ENCODE measurements around the gene NR3C1. TPM values are rescaled to one million over a fixed set of nuclear protein-coding genes. Genes with fewer than 3 reads are reported as not detected.

Gene NR3C1
- total and polyA plus RNA-seq, 2 experiments from 2014 or later = 41.0 to 60.5 TPM

DNA sequence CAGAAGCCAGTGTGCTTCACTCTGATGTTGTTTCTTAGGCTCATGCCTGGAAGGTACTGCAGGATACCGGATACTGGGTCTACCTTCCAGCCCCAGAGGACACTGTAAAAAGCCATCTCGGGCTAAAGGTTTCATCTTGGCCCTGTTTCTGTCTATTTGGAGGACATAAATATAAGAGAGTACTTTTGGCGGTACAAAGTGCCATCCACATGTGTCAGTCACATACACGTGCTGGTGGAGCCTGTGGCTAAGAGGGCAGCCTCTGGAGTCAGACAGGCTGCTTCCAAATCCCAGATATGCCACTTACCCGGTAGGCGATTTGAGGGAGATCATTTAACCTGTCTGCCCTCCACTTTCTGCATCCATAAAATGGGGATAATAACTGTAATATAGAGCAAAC is 160.4 kb downstream of the NR3C1 start:
- Histone ChIP-seq H3K27me3 (no peaks in the 10 kb centered on the region), H3K9me3 (ENCODE audit: low read depth) (no peaks in the 10 kb centered on the region), H3K36me3 (replicated peaks; ENCODE audit: insufficient read depth, low read depth) (no peaks in the 10 kb centered on the region), H3K79me2 (no peaks in the 10 kb centered on the region), H3K4me1 (ENCODE audit: insufficient read depth) (no peaks in the 10 kb centered on the region), H3K9me2 (replicated peaks; ENCODE audit: insufficient read depth) (no peaks in the 10 kb centered on the region), H3K4me2 (no peak overlapping the region), H2AFZ (no peak overlapping the region), H3K27ac (no peak overlapping the region), H3K4me3 (no peak overlapping the region), H4K20me1 (ENCODE audit: insufficient read depth, poor library complexity, severe bottlenecking) (no peaks in the 10 kb centered on the region)
- DNase-seq (ENCODE audit: low spot score) = no peak
- TF ChIP-seq EZH2 (IDR thresholded peaks at IDR 0.05; ENCODE audit: borderline replicate concordance) (no peak), EZH2phosphoT487 (IDR thresholded peaks at IDR 0.05; ENCODE audit: low read depth, severe bottlenecking, unreplicated experiment) (no peak)
- TF ChIP-seq, protein P1, sequence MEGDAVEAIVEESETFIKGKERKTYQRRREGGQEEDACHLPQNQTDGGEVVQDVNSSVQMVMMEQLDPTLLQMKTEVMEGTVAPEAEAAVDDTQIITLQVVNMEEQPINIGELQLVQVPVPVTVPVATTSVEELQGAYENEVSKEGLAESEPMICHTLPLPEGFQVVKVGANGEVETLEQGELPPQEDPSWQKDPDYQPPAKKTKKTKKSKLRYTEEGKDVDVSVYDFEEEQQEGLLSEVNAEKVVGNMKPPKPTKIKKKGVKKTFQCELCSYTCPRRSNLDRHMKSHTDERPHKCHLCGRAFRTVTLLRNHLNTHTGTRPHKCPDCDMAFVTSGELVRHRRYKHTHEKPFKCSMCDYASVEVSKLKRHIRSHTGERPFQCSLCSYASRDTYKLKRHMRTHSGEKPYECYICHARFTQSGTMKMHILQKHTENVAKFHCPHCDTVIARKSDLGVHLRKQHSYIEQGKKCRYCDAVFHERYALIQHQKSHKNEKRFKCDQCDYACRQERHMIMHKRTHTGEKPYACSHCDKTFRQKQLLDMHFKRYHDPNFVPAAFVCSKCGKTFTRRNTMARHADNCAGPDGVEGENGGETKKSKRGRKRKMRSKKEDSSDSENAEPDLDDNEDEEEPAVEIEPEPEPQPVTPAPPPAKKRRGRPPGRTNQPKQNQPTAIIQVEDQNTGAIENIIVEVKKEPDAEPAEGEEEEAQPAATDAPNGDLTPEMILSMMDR (IDR thresholded peaks at IDR 0.05; ENCODE audit: poor library complexity) = no peak
- 92% methylated on average over 6 of the region's 6 CpGs for WGBS (ENCODE audit: low lambda C conversion rate, missing lambda C conversion rate)

DNA sequence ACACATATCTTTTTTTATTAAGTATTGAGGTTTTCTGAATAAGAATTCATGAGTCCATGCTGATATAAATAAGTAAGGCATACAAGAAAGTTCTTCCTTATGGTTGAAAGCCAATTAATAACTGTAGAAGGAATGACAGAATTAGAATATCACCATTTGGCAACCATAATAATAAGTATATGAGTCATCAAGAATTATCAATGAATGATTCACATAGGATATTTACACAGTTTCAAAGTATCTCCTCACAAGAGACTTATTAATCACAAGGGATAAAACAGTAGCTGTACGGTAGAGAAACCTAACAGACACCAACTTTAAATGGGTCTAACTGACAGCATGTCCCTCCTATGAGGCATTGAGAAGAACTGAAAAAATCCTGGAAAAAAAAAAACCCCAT is 161.6 kb downstream of the NR3C1 start:
- Histone ChIP-seq H2AFZ (no peak overlapping the region), H3K9me3 (ENCODE audit: low read depth) (no peaks in the 10 kb centered on the region), H3K27ac (no peak overlapping the region), H4K20me1 (ENCODE audit: insufficient read depth, poor library complexity, severe bottlenecking) (no peaks in the 10 kb centered on the region), H3K9me2 (replicated peaks; ENCODE audit: insufficient read depth) (no peaks in the 10 kb centered on the region), H3K4me3 (no peak overlapping the region), H3K4me1 (ENCODE audit: insufficient read depth) (no peaks in the 10 kb centered on the region), H3K36me3 (replicated peaks; ENCODE audit: insufficient read depth, low read depth) (no peaks in the 10 kb centered on the region), H3K79me2 (no peaks in the 10 kb centered on the region), H3K27me3 (no peaks in the 10 kb centered on the region), H3K4me2 (no peak overlapping the region)
- no peak for DNase-seq (ENCODE audit: low spot score)
- TF ChIP-seq EZH2 (IDR thresholded peaks at IDR 0.05; ENCODE audit: borderline replicate concordance) = no peak
- no peak for TF ChIP-seq EZH2phosphoT487 (IDR thresholded peaks at IDR 0.05; ENCODE audit: low read depth, severe bottlenecking, unreplicated experiment)
- TF ChIP-seq, protein P1 (IDR thresholded peaks at IDR 0.05; ENCODE audit: poor library complexity) = no peak
- WGBS (ENCODE audit: low lambda C conversion rate, missing lambda C conversion rate) = 86% methylated on average over 1 of the region's 1 CpG

DNA sequence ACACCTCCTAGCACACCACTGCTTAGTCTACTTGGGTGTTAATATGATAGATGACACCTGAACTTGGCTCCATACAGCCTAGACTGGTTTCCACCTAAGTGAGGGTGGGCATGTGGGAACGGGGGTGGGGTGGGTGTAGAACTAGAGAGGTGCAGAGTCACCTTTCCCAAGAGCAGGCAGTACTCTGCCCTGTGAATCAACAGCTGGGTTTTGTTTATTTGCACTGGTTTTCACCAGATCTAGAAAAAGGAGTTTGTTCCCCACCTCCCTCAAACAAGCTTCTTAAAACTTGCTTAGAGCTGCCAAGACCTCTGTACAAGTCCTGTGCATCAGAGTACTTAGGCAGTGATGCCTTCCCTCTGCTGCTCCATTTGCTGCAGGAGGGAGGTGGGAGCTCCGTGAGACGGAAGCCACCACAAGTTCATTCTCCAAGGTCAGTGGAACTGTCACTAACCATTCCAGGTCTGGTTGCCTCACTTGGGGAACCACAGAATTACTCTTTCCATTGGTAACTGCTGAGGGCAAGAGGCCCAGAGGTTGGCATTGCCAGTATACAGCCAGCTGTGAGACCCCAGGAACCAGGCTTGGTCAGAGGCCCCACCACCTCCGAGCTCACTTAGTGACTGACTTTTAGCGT is 163.5 kb downstream of the NR3C1 start:
- DNase-seq (ENCODE audit: low spot score) = no peak
- TF ChIP-seq, protein P1 (IDR thresholded peaks at IDR 0.05; ENCODE audit: poor library complexity) = no peak
- TF ChIP-seq EZH2 (IDR thresholded peaks at IDR 0.05; ENCODE audit: borderline replicate concordance) = no peak
- TF ChIP-seq EZH2phosphoT487 (IDR thresholded peaks at IDR 0.05; ENCODE audit: low read depth, severe bottlenecking, unreplicated experiment) = no peak
- no peak overlapping the region for H3K27ac ChIP-seq
- no peaks in the 10 kb centered on the region for H3K4me1 ChIP-seq (ENCODE audit: insufficient read depth)
- no peaks in the 10 kb centered on the region for H3K9me2 ChIP-seq (replicated peaks; ENCODE audit: insufficient read depth)
- H3K9me3 ChIP-seq (ENCODE audit: low read depth) = no peaks in the 10 kb centered on the region
- no peaks in the 10 kb centered on the region for H3K36me3 ChIP-seq (replicated peaks; ENCODE audit: insufficient read depth, low read depth)
- WGBS (ENCODE audit: low lambda C conversion rate, missing lambda C conversion rate) = 88% methylated on average over 5 of the region's 5 CpGs
- no peaks in the 10 kb centered on the region for H4K20me1 ChIP-seq (ENCODE audit: insufficient read depth, poor library complexity, severe bottlenecking)
- no peaks in the 10 kb centered on the region for H3K27me3 ChIP-seq
- H3K4me2 ChIP-seq = no peak overlapping the region
- H3K79me2 ChIP-seq = no peaks in the 10 kb centered on the region
- H2AFZ ChIP-seq = no peak overlapping the region
- no peak overlapping the region for H3K4me3 ChIP-seq
